ENCODE data around the gene SNED1.

The SNED1 gene

GRCh38 chr2:241133436-241133820 is 135.0 kb downstream of the SNED1 start:
- DNase-seq, result no peak

GRCh38 chr2:241134711-241135110 is 136.3 kb downstream of the SNED1 start:
- no peak for DNase-seq

- no peak for DNase-seq
Measured at GRCh38 chr2:241135737-241136136, 137.3 kb downstream of the SNED1 start.

DNA sequence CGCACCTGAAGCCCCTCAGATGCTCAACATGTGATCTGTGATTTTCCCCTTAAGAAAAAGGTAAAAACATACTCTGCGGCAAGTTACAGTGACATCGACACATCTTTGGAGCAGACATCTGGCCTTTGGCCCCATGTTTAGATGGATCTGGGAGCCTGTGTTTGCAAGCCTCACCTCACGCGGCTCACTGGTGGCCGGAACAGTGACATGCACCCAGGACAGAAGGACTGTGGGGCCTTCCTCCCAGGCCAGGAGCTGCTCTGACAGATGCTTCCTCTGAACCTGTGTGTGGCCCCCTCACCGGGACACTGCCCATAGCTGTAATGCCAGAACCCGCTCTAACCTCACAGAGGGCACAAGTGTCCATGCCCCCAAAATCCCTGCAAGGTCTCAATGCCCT is 137.8 kb downstream of the SNED1 start:
- no peak for DNase-seq

DNA sequence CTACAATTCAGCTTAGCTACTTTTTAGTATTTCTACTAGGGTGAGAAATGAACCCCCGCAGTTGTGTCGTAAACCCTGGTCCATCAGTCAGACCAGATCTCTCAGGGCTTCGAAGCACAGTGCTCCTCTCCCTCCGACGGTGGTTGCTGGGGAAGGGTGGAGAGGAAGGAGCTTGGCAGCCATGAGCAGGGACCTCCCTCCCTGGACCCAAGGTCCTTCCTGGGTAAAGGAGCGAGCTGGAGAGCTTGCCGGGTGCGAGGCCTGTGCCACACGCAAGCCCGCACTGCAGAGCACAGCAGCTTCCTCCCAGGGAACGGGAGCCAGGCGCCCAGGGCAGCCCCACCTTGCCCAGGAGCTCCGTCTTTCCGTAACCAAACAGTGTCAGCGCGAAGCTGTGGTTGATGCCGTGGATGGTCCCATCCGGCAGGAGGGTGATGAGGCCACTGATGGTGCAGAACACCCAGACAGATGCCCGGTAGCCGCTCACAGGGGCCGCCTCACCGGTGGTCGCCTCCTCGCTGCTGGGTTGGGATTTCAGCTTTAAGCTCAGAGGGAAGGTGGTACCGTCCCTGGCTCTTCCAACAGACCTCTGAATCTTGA is 138.3 kb downstream of the SNED1 start:
- no peak for DNase-seq

DNA sequence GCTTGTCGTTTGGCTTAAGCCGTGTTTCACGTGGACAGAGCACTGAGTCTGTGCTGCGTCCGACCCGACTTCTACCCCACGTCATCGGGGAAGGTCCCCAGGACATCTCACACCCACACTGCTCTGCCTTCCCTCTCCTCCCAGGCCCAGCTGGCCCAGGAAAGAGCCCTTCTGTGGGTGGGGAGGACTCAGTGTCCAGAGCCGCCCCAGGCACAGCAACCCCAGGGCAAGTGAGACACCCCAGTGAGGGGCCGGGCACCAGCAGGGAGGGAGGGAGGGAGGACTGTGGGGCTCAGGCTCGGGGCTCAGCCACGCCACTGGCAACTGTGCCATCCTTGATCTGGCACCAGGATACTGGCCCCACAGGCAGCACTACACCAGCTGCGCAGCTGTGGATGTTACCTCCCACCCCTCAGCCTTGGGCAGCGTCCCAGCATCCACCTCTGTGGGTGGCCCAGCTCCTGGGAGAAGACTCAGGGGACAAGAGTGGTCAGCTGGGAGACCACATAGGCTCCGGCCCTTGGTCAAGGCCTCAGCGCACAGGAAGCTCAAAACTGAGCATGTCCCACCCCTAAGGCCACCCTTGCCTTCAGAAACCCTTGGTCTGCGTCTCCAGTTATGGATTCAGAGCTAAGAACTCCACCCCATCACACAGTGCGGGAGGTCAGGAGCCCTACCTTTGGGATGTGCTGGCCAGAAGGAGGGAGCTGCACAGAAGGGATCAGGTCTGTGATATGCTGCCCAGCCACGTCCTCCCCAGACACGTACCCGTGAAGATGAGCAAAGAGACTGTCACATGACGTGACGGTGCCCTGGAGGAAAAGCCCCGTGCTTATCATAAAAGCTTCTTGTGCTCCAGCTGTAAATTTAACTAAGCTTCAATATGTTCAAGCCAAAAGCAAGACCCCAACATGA is 139.1 kb downstream of the SNED1 start:
- no peak for DNase-seq

- no peak for DNase-seq
Measured at GRCh38 chr2:241138471-241138870, 140.1 kb downstream of the SNED1 start.

DNA sequence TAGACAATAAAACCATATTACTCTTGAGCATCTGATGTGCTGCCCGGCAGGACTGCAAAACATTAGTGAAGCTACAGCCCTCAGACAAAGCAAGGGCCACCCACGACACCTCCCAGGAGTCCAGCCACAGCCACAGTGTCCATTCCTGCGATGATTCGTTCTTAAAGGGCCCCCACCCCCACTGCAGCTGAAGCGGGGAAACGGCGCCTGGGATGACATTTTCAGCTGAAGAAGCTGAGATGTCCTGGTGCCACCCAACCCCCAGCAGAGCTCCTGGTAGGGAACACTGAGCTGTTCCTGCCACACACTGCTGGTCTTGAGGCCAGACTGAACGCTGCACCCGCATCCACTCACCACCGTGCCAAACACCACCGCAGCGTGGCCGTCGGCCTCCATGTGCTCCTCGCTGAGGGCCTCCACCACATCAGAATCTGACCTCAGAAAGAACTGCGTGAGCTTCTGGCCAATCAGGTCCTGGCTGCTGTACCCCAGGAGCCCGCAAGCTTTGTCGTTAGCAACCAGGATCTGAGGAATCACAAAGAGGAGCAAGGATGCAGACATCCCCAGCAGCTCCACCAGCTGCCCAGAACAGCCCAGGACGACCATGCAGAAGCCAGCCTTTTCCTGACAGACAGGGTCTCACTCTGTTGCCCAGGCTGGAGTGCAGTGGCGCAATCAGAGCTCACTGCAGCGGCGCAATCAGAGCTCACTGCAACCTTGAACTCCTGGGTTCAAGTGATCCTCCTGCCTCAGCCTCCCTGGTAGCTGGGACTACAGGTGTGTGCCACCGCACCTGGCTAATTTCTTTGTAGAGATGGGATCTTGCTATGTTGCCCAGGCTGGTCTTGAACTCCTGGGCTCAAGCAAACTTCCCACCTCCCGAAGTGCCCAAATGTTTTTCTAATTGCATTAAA is 141.4 kb downstream of the SNED1 start:
- no peak for DNase-seq

DNA sequence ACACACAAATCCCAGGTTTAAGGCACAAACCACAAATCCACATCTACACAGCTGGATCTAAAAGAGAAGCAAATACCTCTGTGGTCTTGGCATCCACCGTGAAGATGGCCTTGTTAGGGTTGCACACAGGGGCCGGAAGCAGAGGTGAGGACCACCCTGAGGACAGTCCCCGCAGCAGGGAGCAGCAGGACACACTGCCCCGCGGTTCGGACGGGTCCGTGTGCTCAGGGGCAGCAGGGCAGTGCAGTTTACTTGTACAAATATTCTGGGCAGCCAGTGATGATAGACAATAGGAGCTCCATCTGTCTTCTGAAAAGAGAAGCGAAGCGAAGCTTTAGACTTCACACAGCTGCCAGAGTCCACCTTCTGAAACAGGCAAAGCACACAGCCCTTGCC is 142.0 kb downstream of the SNED1 start:
- no peak for DNase-seq

DNA sequence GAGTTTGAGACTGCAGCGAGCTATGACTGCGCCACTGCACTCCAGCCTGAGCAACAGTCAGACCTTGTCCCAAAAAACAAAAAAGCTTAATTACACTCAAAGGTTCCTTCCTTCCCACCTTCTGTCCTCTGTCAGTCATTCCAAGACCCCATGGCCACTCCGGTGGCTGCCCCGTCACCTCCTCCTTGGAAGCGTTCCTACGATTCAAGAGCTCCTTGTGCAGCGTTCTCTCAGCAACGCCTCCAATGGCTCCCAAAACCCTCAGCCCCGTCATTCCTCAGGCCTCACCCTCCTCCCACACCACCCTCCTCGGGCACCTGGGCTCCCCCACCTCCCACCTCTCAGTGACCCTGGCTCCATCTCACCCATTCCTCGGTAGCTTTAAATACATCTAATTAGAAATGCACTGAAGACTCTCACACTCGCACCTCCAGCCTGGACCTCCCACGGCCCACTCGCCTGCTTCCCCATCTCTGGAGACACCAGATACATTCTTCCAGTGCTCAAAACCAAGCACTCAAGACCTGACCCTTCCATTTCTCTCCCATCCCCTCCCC is 142.9 kb downstream of the SNED1 start:
- no peak for DNase-seq

DNA sequence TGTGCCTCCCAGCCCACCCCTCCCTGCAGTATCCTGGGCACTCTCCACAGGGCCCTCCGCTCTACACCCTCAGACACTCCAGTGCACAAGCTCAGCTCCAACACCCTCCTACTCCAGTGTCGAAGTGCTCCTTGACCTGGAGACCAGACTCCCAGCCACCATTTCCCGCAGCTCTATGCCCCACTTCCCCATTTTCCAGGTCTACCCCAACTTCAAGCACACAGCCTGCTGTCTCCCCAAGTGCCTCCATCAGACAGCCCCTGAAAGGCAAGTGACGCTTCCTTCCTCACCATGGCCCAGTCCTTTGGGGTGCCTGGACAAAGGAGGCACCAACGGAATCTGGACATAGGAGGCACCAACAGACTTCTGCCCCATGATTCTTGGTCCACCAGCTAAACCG is 143.6 kb downstream of the SNED1 start:
- no peak for DNase-seq

DNA sequence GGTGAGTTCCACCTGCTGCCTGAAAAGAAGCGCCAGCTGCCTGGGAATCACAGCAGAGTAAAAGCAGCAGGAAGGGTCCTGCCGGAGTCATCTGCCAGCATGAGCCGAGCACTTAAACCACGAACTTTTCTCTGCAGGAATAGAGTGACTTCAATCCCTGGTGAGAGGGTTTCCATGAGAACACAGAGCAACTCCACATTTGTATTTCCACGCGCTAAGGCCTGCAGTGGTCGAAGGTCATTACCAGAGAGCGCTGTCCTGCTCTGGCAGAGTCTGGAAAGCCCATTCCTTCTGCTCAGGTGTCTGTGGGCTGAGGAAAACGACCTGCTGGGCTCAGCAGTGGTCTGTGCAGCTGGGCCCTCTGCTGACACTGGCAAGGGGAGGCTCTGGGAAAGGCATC is 144.2 kb downstream of the SNED1 start:
- no peak for DNase-seq

Measured in NCI-H1048 (cell line).